ENCODE data around the gene TRIM68. TPM values are rescaled to one million over a fixed set of nuclear protein-coding genes. Genes with fewer than 3 reads are reported as not detected.

TRIM68 gene
- total RNA-seq, 1 experiment from 2014 or later, result 8.2 TPM

DNA sequence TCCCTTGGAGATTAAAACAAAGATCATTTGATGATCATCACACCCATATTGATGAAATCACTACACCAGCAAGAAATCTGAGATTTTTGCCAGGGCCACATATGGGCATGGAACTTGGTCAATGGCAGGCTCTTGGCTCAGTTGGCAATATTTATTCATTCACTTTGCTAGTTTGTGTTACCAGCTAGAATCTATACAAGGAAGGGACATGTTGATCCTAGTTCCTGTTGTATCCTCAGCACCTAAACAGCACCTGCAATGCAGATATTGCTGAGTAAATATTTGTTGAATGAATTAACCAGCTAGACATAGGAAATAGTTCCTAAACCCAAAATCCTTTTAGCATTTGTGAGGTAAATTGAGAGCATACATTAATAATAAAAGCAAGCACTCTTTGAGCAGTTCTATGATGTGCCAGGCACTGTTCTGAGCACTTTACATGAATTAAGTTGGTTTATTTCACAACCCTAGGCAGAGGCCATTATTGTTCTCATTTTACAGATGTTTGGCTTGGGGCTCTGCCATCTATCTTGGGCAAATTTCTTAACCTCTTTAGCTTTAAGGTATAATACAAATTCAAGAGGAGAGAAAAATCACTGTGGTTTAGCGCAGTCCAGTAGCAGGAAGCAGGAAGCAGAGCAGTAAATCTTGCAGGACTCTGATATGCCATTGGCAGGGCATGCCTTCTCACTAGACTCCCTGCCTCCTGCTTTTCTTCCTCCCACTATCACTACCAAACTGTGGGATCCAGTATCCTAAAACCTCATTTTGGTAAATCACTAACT lies 1.6 kb downstream of the TRIM68 start:
- Mint-ChIP-seq H3K9me3 (peaks cover 6% of the 10 kb centered on the region; the same call in 1 of the 2 replicates), H3K36me3 (peaks cover 8% of the 10 kb centered on the region), H3K27ac (no peak overlapping the region), H3K4me1 (peaks cover 9% of the 10 kb centered on the region), H3K4me3 (peak overlapping the region; percentile 77), H3K27me3 (ENCODE audit: low read depth) (peaks cover 13% of the 10 kb centered on the region)
- ChIA-PET CTCF (interaction anchor here (2.7 kb wide), 1 partner anchor 31 kb away, joined by 12 read pairs; the partner anchor contains the start of gene OR51D1), POLR2A (no interaction called here)
- ATAC-seq (no peak), DNase-seq (ENCODE audit: low spot score) (no peak)
- TF ChIP-seq, protein P1, sequence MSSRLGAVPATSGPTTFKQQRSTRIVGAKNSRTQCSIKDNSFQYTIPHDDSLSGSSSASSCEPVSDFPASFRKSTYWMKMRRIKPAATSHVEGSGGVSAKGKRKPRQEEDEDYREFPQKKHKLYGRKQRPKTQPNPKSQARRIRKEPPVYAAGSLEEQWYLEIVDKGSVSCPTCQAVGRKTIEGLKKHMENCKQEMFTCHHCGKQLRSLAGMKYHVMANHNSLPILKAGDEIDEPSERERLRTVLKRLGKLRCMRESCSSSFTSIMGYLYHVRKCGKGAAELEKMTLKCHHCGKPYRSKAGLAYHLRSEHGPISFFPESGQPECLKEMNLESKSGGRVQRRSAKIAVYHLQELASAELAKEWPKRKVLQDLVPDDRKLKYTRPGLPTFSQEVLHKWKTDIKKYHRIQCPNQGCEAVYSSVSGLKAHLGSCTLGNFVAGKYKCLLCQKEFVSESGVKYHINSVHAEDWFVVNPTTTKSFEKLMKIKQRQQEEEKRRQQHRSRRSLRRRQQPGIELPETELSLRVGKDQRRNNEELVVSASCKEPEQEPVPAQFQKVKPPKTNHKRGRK (CRISPR knock-in tag; IDR thresholded peaks at IDR 0.05; ENCODE audit: borderline replicate concordance), result no peak
- TF ChIP-seq, protein P2, sequence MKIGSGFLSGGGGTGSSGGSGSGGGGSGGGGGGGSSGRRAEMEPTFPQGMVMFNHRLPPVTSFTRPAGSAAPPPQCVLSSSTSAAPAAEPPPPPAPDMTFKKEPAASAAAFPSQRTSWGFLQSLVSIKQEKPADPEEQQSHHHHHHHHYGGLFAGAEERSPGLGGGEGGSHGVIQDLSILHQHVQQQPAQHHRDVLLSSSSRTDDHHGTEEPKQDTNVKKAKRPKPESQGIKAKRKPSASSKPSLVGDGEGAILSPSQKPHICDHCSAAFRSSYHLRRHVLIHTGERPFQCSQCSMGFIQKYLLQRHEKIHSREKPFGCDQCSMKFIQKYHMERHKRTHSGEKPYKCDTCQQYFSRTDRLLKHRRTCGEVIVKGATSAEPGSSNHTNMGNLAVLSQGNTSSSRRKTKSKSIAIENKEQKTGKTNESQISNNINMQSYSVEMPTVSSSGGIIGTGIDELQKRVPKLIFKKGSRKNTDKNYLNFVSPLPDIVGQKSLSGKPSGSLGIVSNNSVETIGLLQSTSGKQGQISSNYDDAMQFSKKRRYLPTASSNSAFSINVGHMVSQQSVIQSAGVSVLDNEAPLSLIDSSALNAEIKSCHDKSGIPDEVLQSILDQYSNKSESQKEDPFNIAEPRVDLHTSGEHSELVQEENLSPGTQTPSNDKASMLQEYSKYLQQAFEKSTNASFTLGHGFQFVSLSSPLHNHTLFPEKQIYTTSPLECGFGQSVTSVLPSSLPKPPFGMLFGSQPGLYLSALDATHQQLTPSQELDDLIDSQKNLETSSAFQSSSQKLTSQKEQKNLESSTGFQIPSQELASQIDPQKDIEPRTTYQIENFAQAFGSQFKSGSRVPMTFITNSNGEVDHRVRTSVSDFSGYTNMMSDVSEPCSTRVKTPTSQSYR (CRISPR knock-in tag; IDR thresholded peaks at IDR 0.05), result no peak
- TF ChIP-seq ZNF423 (CRISPR knock-in tag; IDR thresholded peaks at IDR 0.05) (no peak), SOX15 (CRISPR knock-in tag; IDR thresholded peaks at IDR 0.05) (no peak), ZNF425 (CRISPR knock-in tag; conservative IDR thresholded peaks at IDR 0.05) (no peak), CBFB (CRISPR knock-in tag; IDR thresholded peaks at IDR 0.05; ENCODE audit: low read depth) (no peak), JUN (CRISPR knock-in tag; IDR thresholded peaks at IDR 0.05) (no peak)

GRCh38 chr11:4605057-4605456 lies 3.0 kb downstream of the TRIM68 start:
- POLR2A ChIA-PET, result no interaction called here
- CTCF ChIA-PET, result no interaction called here
- TF ChIP-seq, protein P1 (CRISPR knock-in tag; IDR thresholded peaks at IDR 0.05; ENCODE audit: borderline replicate concordance), result no peak
- Mint-ChIP-seq H3K4me3 (no peak overlapping the region), H3K27ac (no peak overlapping the region), H3K27me3 (ENCODE audit: low read depth) (peaks cover 9% of the 10 kb centered on the region), H3K9me3 (peaks cover 6% of the 10 kb centered on the region; the same call in 1 of the 2 replicates), H3K4me1 (peaks cover 9% of the 10 kb centered on the region), H3K36me3 (peaks cover 14% of the 10 kb centered on the region)
- ATAC-seq (no peak), DNase-seq (ENCODE audit: low spot score) (no peak)

DNA sequence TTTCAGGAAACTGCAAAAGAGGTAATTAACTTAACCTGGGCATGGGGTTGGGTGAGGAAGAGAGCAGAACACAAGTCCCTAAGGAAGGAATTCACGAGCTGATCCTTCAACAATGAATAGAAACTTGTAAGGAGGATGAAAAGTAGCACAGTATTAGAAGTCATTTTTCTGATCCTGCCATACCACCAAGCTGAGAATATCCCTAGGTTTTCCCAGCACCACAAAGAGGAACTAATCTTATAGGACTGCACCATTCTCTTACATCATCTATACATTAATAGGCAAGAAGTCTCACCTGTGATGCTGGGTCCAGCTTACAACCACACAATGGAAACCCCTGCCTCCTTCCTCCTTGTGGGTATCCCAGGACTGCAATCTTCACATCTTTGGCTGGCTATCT lies 14.3 kb downstream of the TRIM68 start, which contains the start of gene OR52I1:
TSS of gene OR52I1 (plus strand) at position 301 of the 400 bp plus-strand sequence. CDS start at position 301, 0 bp downstream.
- ATAC-seq (no peak), DNase-seq (ENCODE audit: low spot score) (no peak)
- POLR2A ChIA-PET, result no interaction called here
- Mint-ChIP-seq H3K27me3 (ENCODE audit: low read depth) (0 out of 2 replicates have a peak, but pooled peaks cover 2% of the 10 kb centered on the region), H3K36me3 (no peaks in the 10 kb centered on the region), H3K9me3 (no peaks in the 10 kb centered on the region), H3K27ac (no peak within 1 kb of the TSS), H3K4me1 (no peaks in the 10 kb centered on the region), H3K4me3 (no peak within 1 kb of the TSS)
- CTCF ChIA-PET, result no interaction called here
- TF ChIP-seq SMAD3 (CRISPR knock-in tag; IDR thresholded peaks at IDR 0.05; ENCODE audit: borderline replicate concordance), result no peak
- no peak for TF ChIP-seq GABPB1 (CRISPR knock-in tag; IDR thresholded peaks at IDR 0.05)
- TF ChIP-seq, protein P3, sequence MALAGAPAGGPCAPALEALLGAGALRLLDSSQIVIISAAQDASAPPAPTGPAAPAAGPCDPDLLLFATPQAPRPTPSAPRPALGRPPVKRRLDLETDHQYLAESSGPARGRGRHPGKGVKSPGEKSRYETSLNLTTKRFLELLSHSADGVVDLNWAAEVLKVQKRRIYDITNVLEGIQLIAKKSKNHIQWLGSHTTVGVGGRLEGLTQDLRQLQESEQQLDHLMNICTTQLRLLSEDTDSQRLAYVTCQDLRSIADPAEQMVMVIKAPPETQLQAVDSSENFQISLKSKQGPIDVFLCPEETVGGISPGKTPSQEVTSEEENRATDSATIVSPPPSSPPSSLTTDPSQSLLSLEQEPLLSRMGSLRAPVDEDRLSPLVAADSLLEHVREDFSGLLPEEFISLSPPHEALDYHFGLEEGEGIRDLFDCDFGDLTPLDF (CRISPR knock-in tag; IDR thresholded peaks at IDR 0.05), result no peak
- TF ChIP-seq ATF3 (CRISPR knock-in tag; conservative IDR thresholded peaks at IDR 0.05), result no peak
- TF ChIP-seq ZBTB21 (CRISPR knock-in tag; IDR thresholded peaks at IDR 0.05; ENCODE audit: borderline replicate concordance), result no peak
- no peak for TF ChIP-seq AR (CRISPR knock-in tag; IDR thresholded peaks at IDR 0.05)

All from WTC11 (cell line).